Adipose tissue (tissue), 3 donors: ENCODE results near the gene RPRD1A. TPM values are rescaled to one million over a fixed set of nuclear protein-coding genes. Genes with fewer than 3 reads are reported as not detected.
"Not testable (repeated sequence)": the region's sequence is repeated elsewhere in the genome, so short reads cannot be mapped to it uniquely, and the experiment has no call there.

Source experiments
- H3K27ac ChIP-seq: one replicate; pipeline ENCODE4 v1.5.1; 2013; ENCODE audit warnings: low read depth, low read length
- WGBS, 3 donors: extraction: QIAGEN DNeasy Blood & Tissue Kit; methylation state at CpG; one replicate each; pipeline ENCODE4 v1.1.7; 2013; 5-methylcytosine and 5-hydroxymethylcytosine counted together
- polyA plus RNA-seq, 3 donors: library from polyadenylated mRNA; stranded (reverse); fragments of 200-250 nt; gene quantifications; one replicate each; pipeline ENCODE4 v1.2.3, GENCODE V29; 2013
- donor health status: healthy with polysubstance abuse.
- donor health status: Bipolar disorder and iron deficiency.
- donor health status: healthy.

Gene RPRD1A
- polyA plus RNA-seq, 3 donors = 10.9 to 22.7 (median 19.9) TPM

DNA sequence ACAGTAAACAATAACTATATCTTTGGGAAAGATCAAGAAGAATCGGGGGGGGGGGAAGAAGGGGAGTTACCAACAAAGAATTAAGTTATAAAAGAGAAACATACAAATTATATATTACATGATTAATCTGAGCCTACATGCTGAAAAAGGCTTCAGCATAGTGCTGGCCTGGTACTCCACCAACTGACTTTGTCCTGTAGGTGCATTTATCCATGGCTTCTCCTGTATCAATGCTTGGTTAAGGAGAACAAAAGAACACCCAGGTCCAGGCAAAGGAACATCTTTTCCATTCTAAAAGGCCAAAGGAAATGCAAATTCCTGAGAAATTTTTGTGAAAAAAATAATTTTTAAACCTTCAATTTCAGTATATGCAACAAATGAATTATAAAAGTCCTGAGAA is 24.2 kb downstream of the RPRD1A start:
- 89 to 93% (median 92%) methylated on average over 1 of the region's 1 CpG for WGBS, 3 donors
- H3K27ac ChIP-seq = no peak overlapping the region

DNA sequence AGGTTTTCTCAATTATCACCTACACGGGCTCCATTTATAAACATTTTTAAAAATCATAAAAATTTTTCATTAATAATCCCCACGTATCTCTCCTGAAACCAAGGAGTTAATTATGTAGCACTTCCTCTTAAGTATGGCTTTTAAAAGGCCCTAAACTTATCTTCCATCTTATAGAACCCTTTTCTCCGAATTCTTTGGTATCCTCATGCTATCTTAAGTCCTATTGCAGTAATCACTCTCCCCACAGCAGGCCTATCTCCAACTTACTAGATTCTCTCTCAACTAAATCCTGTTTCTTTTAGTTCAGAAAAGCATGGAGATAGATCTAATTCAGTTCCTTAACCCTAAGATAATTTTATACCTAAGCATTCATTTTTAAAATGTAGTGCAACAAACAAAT is 26.2 kb downstream of the RPRD1A start:
- WGBS, 3 donors = 87 to 89% (median 88%) methylated on average over 3 of the region's 3 CpGs
- H3K27ac ChIP-seq = no peak overlapping the region

DNA sequence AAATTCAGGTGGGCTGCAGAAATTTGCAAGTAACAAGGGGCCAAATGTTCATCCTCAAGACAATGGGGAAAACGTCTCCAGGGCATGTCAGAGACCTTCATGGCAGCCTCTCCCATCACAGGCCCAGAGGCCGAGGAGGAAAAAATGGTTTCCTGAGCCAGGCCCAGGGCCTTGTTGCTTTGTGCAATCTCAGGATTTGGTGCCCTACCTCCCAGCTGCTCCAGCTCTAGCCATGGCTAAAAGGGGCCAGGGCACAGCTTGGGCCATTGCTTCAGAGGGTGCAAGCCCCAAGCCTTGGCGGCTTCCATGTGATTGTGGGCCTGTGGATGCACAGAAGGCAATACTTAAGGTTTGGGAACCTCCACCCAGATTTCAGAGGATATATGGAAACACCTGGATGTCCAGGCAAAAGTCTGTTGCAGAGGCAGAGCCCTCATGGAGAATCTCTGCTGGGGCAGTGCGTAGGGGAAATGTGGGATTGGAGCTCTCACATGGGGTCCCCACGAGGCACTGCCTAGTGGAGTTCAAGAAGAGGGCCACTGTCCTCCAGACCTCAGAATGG is 29.2 kb downstream of the RPRD1A start:
- WGBS, 3 donors = 95 to 98% (median 97%) methylated on average over 5 of the region's 5 CpGs
- no peak overlapping the region for H3K27ac ChIP-seq

DNA sequence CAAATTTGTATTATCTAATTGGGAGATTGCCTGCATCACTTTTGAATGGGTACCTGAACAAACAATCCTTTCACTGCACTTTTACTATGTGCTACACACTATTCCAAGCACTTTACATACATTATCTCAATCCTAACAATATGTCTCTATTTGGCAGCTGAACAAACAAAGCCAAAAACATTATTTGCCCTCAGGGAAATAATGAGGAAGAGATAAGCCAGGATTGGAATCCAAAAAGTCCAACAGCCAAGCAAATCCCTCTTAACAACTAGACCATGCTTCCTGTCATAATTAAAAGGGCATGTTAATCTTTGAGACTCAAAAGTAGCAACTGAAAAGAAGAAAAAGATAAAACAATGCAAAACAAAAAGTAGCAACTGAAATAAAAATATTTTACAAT is 32.1 kb downstream of the RPRD1A start:
- no peak overlapping the region for H3K27ac ChIP-seq

DNA sequence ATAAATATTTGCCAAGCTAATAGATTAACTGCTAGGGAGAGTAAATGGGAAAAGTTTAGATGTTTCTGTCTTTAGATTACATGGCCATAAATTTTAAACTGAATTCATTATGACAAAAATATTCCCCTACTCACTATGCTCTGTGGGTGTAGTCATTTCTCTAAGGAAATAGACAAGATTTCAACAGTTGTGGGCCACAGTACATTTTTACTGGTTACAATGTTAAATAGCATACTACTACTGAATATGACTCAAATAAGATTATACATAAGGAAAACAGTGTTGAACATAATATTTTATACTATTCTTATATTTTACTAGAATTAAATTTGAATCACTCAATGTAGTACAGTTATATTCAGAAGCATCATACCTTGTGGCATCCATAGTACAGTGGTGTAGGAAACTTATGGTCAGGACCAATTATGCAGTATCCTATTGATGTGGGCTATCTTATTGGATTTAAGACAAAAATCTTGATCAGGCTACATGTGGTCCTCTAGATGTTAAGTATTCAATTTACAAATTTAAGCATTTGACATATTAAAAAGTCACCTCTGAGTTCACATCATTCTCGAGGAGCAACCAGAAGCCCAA is 33.0 kb downstream of the RPRD1A start:
- WGBS, 3 donors = 97 to 100% (median 100%) methylated on average over 1 of the region's 1 CpG

DNA sequence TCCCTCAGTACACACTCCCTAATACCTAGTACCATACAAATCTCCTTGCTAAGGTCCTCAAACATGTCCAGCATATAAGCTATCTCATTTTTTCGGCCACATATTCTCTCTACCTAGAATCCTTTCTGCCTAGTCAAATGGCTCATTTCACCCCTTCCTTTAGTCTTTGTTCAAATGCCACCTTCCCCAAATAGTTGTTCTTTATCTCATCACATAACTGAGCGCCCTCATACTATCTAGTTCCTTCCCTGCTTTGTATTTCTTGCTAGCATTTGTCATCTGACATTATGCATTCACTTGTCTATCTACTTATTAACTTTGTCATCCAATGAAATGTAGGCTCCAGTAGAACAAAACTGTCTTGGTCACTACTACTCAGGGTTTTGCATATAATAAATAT is 35.5 kb downstream of the RPRD1A start:
- no peak overlapping the region for H3K27ac ChIP-seq
- WGBS, 3 donors = 95 to 97% (median 96%) methylated on average over 2 of the region's 2 CpGs

More for the DNA sequence above, 33.0 kb downstream of the RPRD1A start:
- no peak overlapping the region for H3K27ac ChIP-seq

DNA sequence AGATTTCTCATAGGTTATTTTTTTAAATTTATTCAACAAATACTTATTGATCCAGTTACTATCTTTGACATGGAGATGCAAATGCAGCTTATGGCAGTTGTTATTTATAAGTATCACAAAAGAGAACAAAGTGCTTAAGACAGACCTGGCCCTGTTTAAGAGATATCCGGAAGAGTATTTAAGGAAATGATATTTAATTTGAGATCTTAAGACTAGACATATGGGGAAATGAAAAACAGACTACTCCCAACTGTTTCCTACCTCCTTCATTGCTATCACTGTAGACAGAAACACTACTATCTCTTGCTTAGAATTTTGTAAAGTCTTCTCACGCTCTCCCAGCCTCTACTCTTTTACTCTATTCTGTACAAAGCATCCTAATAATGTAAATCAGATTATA is 36.0 kb downstream of the RPRD1A start:
- WGBS, 3 donors = 89 to 93% (median 92%) methylated on average over 2 of the region's 2 CpGs
- H3K27ac ChIP-seq = no peak overlapping the region

DNA sequence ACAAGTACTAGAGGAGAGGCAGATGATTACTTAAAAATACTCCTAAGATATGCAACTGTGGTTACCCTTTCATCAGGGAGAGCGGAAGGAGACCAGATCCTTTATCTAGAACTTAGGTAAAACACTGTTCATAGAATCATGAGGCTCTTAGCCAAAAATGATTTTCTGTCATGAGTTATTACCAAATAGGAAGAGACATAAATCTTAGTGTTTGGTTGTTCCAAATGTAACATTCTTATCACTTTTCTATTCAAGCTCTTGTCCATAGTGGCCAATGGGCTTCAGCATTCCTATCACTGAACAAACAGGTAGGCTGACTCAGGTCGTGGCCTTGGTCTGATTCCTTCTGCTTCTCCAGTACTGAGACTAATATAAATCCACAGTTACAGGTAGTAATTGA is 38.5 kb downstream of the RPRD1A start:
- 29 to 88% (median 85%) methylated on average over 2 of the region's 2 CpGs for WGBS, 3 donors
- no peak overlapping the region for H3K27ac ChIP-seq

DNA sequence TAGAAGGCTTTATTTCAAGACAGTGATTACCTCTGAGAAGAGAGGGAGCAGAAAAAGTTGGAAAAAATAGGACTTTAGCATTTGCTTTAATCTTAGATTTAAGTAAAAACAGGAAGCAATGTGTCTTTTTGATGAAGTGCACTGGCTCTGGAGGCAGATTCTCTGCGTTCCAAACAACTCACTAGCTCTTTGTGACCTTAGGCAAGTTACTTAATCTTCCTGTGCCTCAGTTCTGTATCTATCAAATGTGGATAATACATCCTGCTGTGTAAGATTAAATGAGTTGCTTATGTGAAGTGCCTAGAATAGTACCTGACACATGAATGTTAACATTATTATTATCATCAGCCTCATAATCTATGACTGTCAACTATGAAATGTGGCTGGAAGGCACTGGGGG is 42.3 kb downstream of the RPRD1A start:
- H3K27ac ChIP-seq = no peak overlapping the region
- 32 to 69% (median 49%) methylated on average over 1 of the region's 1 CpG for WGBS, 3 donors

DNA sequence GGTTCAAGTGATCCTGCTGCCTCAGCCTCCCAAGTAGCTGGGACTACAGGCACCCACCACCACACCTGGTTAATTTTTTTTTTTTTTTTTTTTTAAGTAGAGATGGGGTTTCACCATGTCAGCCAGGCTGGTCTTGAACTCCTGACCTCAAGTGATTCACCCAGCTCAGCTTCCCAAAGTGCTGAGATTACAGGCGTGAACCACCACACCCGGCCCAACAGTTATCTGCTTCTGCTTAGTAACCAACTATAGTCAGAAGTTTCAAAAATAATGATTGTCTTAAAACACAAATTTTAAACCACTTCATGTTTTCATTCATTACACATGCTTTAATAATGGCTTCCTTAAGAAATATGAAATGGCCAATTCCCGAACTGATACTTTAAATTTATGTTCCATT is 43.1 kb downstream of the RPRD1A start:
- 92 to 98% (median 96%) methylated on average over 3 of the region's 3 CpGs for WGBS, 3 donors

DNA sequence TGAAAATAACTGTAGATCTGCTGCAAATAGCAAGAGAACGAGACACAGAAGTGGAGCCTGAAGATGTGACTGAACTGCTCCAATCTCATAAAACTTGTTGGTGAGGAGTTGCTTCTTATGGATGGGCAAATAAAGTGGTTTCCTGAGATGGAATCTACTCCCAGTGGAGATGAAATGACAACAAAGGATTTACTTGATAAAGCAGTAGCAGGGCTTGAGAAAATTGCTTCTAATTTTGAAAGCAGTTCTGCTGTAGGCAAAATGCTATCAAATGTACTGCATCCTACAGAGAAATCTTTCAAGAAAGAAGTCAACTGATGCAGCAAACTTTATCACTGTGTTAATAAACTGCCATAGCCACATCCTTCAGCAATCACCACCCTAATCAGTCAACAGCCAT is 44.0 kb downstream of the RPRD1A start:
- no peak overlapping the region for H3K27ac ChIP-seq
- WGBS, 3 donors = 79 to 95% (median 86%) methylated on average over 1 of the region's 1 CpG

More for the DNA sequence above, 43.1 kb downstream of the RPRD1A start:
- not testable (repeated sequence) for H3K27ac ChIP-seq

DNA sequence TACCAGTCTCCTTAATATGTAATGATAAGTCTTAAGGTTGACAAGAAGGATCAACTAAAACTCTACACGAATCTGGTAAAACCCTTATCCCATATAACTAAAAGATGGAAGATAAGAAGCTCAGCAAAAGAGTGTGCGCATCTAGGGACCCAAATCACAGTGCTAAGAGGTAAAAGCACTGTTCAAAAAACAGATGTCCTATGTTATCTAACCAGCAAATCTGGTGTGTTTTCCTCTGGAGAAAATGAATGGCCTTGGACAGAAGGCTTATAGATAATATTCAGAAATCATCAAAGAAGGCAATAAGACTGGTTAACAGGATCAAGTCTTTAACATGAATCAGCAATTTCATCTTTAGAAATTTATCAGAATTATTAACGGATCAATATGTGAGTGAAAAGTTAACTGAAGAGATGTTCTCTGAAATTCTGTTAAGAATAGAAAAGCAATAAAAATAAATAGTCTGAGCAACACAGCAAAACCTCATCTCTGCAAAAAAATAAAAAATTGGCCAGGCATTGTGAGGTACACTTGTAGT is 47.1 kb downstream of the RPRD1A start:
- 87 to 91% (median 89%) methylated on average over 3 of the region's 3 CpGs for WGBS, 3 donors
- no peak overlapping the region for H3K27ac ChIP-seq

DNA sequence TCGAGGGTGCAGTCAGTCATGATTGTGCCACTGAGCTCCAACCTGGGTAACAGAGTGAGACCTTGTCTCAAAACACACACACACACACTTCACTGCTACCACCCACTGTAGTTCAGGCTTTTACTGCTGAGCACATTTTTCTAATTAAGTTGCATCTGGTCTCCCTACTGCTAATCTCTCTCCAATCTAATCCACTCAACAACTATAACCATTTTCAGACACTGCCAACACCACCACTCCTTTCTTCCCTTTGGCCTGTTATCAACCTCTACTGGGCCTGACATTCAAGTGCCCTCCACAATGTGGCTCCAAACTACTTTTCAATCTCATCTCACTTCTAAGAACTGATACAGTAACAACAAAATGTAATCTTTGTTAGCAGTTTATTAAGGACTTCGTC is 50.1 kb downstream of the RPRD1A start:
- 78 to 90% (median 86%) methylated on average over 2 of the region's 2 CpGs for WGBS, 3 donors
- H3K27ac ChIP-seq = no peak overlapping the region

DNA sequence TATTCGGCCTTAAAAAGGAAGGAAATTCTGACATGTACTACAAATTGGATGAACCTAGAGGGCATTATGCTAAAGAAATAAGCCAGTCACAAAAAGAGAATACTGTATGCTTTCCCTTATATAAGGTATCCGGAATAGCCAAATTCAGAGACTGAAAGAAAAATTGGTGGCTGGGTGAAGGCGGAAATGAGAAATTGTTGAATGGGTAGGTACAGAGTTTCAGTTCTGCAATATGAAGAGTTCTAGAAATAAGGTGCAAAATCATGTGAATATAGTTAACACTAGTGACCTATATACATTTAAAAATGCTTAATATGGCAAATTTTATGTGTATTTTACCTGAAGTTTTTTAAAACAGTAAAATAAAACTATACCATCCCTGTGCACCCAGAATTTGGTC is 51.7 kb downstream of the RPRD1A start:
- WGBS, 3 donors = 93 to 97% (median 95%) methylated on average over 3 of the region's 3 CpGs
- no peak overlapping the region for H3K27ac ChIP-seq

DNA sequence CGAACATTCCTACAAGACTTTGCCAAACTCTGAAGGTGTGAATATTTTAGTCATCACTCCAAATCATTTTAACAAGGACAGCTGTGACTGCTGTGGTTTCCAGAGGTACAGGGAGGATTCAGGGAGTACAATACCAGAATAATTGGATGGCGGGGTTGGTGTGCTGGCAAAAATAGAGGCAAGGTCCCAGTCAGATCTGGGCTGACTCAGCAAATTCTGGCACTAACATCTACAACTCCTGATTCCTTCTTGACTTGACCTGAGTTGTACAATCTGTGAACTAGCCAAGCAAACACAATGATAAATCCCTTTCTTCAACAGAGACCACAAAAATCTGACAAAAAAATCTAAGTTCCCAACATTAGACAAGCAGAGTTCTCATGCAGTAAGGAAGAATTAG is 54.5 kb downstream of the RPRD1A start:
- H3K27ac ChIP-seq = no peak overlapping the region
- WGBS, 3 donors = 96 to 99% (median 99%) methylated on average over 2 of the region's 2 CpGs

DNA sequence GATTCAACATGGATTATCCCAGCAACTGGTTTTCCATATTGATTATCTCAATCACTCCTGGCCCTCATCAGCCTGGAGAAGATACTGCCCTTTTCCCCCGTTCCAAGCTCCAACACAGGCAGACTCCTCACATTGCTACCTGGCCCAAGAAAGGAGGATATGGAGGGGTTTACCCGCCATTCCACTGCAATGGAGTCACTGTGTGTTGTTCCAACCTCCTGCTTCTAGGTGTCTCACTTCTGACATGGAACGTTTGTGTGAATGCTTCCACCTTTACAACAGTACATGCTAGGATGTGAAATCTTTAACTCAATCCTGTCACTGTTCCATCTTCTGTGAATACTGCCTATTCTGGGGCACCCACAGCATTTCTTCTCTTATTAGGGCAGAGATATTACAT is 58.1 kb downstream of the RPRD1A start:
- H3K27ac ChIP-seq = no peak overlapping the region
- WGBS, 3 donors = 77 to 82% (median 80%) methylated on average over 3 of the region's 3 CpGs

DNA sequence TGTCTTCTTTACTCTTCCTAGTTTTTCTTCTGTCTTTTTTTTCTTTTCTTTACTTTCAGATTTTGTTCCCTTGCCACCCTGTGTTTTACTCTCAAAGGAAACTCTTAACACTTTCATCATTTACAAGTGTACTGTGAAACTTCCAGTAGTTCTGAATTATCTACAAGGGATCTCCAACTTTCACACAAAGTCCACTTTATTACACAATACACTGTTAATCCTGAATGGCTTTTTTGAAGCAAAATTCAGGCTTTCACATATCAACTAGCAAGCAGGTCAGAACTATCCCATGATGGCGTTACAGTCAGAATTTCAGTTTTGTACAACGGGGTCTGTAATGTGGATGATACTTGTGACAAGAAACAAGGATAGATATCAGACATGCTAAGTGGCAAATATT is 60.4 kb downstream of the RPRD1A start:
- 95 to 97% (median 95%) methylated on average over 2 of the region's 2 CpGs for WGBS, 3 donors

DNA sequence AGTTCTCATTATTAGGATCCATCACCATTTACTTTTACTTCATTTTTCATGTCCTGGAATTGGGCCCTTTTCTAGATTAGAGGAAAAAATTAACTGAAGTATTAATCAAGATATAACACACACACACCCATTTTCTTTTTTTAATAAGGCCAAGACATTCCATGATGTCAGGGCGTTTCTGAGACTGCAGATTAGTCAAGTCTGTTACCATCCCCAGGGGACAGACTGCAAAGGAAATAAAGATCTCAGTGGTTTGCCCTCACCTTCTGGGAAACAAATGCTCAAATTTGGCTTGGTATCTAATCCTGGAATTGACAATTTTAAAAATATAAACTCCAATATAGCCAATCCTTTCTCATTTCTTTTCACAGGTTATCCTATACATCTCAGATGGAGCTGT is 67.4 kb downstream of the RPRD1A start:
- WGBS, 3 donors = 41 to 50% (median 48%) methylated on average over 1 of the region's 1 CpG
- H3K27ac ChIP-seq = no peak overlapping the region

More for the DNA sequence above, 60.4 kb downstream of the RPRD1A start:
- H3K27ac ChIP-seq = no peak overlapping the region

DNA sequence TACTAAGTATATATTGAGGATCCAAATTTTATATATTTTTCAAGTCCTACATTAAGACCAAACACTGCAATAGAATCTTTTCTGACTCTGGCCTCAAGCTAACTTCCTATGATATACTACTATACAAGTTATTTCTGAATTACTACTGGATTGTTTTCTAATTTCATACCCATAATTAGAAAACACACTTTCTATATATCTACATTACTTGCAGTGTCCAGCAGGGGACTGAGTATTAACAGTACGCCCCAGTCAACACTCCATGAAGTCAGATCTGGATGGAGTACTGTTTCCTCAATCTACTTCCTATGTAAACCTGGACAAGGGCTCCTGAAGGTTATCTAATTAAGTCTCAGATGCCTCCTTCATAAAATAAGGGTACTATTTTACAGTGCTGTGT is 68.4 kb downstream of the RPRD1A start:
- no peak overlapping the region for H3K27ac ChIP-seq
- 67 to 78% (median 72%) methylated on average over 1 of the region's 1 CpG for WGBS, 3 donors

DNA sequence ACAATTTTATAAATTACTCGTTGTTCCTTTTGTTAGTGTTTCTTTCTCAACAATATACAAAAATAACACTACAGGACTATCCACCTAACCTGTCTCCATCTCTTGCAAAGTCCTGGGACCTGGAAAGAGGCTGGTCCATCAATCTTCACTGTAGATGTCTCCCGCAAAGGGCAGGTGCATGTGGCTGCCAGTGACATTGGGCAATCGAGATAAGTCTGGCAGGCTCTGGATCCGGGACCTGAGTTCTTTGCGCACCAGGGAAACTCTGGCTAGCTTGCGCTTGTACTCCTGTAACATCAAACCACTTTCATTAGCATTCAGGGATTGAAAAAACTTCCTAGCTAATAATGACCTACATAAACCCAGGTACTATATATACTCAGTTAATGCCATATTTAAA is 74.3 kb downstream of the RPRD1A start:
- H3K27ac ChIP-seq = no peak overlapping the region
- WGBS, 3 donors = 78 to 96% (median 95%) methylated on average over 6 of the region's 6 CpGs
